Pons (tissue), 1 donor: ENCODE results near the gene XPNPEP2.

Experiments
- DNase-seq: peaks from one replicate; pipeline ENCODE4 v3.0.0-alpha.2; 2016; ENCODE audit warnings: low spot score

Gene XPNPEP2

DNA sequence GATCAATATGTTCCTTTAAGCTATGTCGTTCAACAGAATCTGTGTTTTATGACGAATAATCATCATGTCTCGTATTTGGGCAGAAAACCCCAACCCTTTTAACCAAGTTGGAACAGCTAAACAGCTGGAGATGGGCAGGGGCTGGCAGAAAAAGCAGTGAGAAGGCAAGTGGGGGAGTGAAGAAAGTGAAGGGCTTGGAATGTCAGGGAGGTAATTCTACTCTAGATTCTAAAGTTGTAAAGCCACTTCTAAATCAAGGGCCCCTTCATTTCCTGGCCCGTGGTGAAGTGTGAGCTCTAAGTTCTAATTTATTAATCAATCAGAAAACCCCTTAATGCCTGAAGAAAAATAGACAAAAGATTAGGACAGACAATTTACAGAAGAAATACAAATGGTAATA, 61.4 kb downstream of the XPNPEP2 start:
- DNase-seq = no peak

DNA sequence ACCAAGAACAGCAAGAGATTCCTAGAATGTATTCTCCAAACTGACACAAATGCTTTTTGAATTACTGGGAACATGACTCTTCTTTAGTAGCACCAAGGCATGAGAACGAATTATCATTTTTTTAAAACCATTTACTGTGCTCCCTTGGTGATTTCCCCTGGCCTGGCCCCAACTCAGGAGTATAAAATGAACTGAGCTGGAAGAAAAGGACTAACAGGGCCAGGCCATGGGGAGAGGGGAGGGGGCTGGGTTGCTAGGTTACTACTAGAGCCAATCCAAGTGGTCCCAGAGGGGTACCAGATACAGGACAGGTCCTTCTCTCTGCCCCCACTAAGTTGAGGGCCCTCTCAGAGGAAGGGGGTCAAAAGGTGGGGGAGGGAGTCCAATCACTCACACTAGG, 64.1 kb downstream of the XPNPEP2 start:
- DNase-seq = no peak

DNA sequence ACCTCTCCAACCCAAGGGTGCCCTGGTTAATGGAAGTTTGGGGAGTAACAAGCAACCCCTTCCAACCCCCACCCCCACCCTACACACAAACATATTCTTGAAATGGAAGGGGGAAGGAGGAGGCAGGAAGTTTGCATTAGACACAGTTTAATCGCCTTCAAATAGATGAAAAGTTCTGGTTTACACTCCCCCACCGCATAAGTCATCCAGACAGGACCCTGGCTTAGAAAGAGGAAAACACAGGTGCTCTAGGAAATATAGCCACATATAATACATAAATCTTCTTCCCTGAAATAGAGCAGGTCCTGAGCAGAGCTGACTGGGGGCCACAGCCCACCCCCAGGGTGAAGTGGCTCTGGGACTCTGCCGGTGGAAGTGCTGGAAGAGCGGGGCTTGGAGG, 66.0 kb downstream of the XPNPEP2 start:
- no peak for DNase-seq

DNA sequence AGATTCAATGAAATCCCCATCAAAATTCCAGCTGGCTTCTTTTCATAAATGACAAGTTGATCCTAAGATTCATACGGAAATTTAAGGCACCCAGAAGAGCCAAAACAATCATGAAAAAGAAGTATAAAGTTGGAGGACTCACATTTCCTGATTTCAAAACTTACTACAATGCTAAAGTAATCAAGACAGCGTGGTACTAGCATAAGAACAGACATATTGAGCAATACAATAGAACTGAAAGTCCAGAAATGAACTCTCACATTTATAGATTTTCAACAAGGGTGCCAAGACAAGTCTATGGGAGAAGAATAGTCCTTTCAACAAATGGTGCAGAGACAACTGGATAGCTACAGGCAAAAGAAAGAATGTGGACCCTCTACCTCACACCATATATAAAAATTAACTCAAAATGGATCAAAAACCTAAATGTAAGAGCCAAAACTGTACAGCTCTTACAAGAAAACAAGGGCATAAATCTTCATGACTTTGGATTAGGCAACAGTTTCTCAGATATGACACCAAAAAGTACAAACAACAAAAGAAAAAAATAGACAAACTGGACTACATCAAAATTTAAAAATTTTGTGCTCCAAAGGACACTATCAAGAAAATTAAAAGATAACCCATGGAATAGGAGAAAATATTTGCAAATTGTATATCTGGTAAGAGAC, 69.5 kb downstream of the XPNPEP2 start:
- no peak for DNase-seq

DNA sequence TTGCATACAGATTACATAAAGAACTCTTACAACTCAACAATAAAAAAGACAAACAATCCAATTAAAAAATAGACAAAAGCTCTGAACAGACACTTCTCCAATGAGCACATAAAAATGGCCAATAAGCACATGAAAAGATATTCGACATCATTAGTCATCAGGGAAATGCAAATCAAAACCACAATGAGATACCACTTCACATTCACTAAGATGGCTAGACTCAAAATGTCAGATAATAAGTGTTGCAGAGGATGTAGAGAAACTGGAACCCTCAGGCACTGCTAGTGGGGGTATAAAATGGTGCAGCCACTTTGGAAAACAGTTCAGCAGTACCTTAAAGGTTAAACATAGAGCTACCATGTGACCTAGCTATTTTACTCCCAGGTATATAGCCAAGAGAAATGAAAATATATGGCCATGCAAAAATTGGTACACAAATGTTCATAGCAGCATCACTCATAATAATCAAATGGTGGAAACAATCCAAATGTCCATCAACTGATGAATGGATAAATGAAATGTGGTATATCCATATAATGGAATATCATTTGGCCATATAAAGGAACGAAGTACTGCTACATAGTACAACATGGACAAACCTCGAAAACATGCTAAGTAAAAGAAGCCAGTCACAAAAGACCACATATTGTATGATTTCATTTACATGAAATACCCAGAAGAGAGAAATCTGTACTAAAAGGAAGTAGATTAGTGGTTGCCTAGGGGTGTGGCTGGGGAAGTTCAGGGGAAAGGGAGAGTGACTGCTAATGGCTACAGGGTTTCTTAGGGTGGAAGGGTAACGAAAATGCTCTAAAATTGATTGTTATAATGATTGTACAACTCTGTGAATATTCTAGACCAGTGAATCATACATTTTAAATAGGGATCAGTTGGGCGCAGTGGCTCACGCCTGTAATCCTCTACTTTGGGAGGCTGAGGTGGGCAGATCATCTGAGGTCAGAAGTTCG, 70.3 kb downstream of the XPNPEP2 start:
- no peak for DNase-seq

DNA sequence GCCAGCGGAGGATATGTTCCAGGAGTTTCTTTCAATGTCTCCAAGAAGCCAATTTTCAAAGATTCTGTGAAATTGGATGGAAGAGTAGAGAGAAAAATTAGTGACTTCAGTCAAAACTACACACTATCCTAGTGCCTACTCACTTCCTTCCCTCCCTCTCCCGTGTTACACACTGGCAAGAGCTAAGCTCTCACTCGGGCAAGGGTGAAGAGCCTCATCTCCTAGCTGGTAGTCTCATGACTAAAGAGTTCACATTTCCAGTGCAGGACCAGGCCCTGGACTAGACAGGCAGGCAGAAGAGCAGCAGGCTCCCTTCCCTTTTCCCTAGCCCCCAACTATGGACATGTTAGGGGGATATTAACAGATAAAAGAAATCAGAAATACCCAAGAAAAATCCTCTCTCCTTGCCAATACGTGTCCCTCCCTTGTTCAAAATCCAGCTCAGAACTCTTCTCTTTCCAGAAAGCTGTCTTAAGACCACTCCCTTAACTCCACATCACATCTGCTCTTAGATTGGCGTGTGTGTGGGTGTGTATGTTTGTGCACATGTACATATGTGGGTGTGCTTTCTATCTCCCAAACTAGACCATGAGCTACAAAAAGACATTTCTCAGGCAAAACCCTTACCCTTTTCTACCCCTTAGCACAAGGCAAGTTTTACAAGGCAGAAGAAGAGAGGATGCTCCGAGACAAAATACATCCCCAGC, 75.0 kb downstream of the XPNPEP2 start:
- no peak for DNase-seq

DNA sequence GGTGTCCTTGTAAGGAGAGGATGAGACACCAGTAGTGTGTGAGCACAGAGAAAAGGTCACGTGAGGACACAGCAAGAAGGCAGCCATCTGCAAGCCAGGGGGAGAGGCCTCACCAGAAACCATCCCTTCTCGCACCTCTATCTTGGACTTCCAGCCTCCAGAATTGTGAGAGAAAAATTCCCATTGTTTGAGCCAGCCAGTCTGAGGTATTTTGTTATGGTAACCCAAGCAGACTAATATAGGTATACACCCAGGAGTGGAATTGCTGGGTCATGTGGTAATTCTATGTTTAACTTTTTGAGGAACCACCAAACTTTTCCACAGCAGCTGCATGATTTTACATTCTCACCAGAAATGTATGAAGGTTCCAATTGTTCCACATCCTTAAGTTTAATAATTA, 79.3 kb downstream of the XPNPEP2 start:
- DNase-seq = no peak
